Nephron (organoid): ENCODE measurements around the gene P3H4.
"Not testable (repeated sequence)": the region's sequence is repeated elsewhere in the genome, so short reads cannot be mapped to it uniquely, and the experiment has no call there.

ENCODE experiments used
- H3K27ac Mint-ChIP-seq, 3 experiments: 2 replicates each; pipeline ENCODE4 v1.8.0; 2020; ENCODE audit warnings: mixed read lengths in 3 of 3, mild to moderate bottlenecking in 2 of 3, moderate library complexity in 1 of 3
- H3K27me3 Mint-ChIP-seq: 2 replicates; pipeline ENCODE4 v1.8.0; 2021; ENCODE audit warnings: low read depth, mild to moderate bottlenecking, moderate library complexity, mixed read lengths
- H3K36me3 Mint-ChIP-seq: 2 replicates; pipeline ENCODE4 v1.8.0; 2020; ENCODE audit warnings: low read depth, mixed read lengths
- H3K4me1 Mint-ChIP-seq: 2 replicates; pipeline ENCODE4 v1.8.0; 2020; ENCODE audit warnings: mixed read lengths
- H3K4me3 Mint-ChIP-seq, 3 experiments: 2 replicates each; pipeline ENCODE4 v1.8.0; 2020; ENCODE audit warnings: mild to moderate bottlenecking in 3 of 3, mixed read lengths in 3 of 3, moderate library complexity in 2 of 3
- H3K9me3 Mint-ChIP-seq: 2 replicates; pipeline ENCODE4 v1.8.0; 2020; ENCODE audit warnings: mixed read lengths
- CTCF ChIP-seq, 3 experiments: fragments of 200-600 bp; sonication (generic); IDR thresholded peaks; one replicate each; pipeline ENCODE4 v1.5.0; 2021; ENCODE audit warnings: antibody characterized with exemption in 3 of 3; ENCODE audit not compliant: unreplicated experiment in 3 of 3

Gene P3H4

GRCh38 chr17:41837761-41838538 is 26.2 kb upstream of the P3H4 start, which contains the start of gene KLHL10:
TSS of gene KLHL10 (plus strand) at chr17:41837825. CDS start at chr17:41837933, 108 bp downstream.
- H3K27ac Mint-ChIP-seq, result no peak within 1 kb of the TSS
- peak within 1 kb of the TSS; percentile 84 to 91 (median 91) for H3K4me3 Mint-ChIP-seq
- H3K36me3 Mint-ChIP-seq, result peaks cover 12% of the 10 kb centered on the region
- TF ChIP-seq CTCF (IDR thresholded peaks at IDR 0.05; ENCODE audit: unreplicated experiment in 3 of 3), result no peak
- H3K9me3 Mint-ChIP-seq, result no peaks in the 10 kb centered on the region
- H3K4me1 Mint-ChIP-seq, result peaks cover 12% of the 10 kb centered on the region
- no peaks in the 10 kb centered on the region for H3K27me3 Mint-ChIP-seq

GRCh38 chr17:41836550-41837196 is 24.9 kb upstream of the P3H4 start:
- Mint-ChIP-seq H3K36me3 (peaks cover 20% of the 10 kb centered on the region), H3K27ac (no peak overlapping the region), H3K4me1 (peaks cover 12% of the 10 kb centered on the region), H3K9me3 (no peaks in the 10 kb centered on the region), H3K4me3 (peak overlapping the region; percentile 84 to 91 (median 91)), H3K27me3 (no peaks in the 10 kb centered on the region)
- no peak for TF ChIP-seq CTCF (IDR thresholded peaks at IDR 0.05; ENCODE audit: unreplicated experiment in 3 of 3)

GRCh38 chr17:41835800-41836549 is 24.2 kb upstream of the P3H4 start, which contains the start of gene NT5C3B:
TSS of gene NT5C3B (minus strand) at chr17:41836232. CDS start at chr17:41836193, 39 bp downstream.
- no peak for TF ChIP-seq CTCF (IDR thresholded peaks at IDR 0.05; ENCODE audit: unreplicated experiment in 3 of 3)
- Mint-ChIP-seq H3K36me3 (peaks cover 25% of the 10 kb centered on the region), H3K4me1 (peaks cover 12% of the 10 kb centered on the region), H3K4me3 (peak within 1 kb of the TSS; percentile 91 to 93 (median 91)), H3K9me3 (no peaks in the 10 kb centered on the region), H3K27me3 (no peaks in the 10 kb centered on the region), H3K27ac (peak within 1 kb of the TSS in 2 of 3 experiments; percentile 41 to 76)

- TF ChIP-seq CTCF (IDR thresholded peaks at IDR 0.05; ENCODE audit: unreplicated experiment in 3 of 3), result no peak
- Mint-ChIP-seq H3K9me3 (no peaks in the 10 kb centered on the region), H3K36me3 (peaks cover 31% of the 10 kb centered on the region), H3K27me3 (no peaks in the 10 kb centered on the region), H3K27ac (peak overlapping the region in 2 of 3 experiments; percentile 41 to 76), H3K4me3 (peak overlapping the region; percentile 91 to 93 (median 91)), H3K4me1 (peaks cover 12% of the 10 kb centered on the region)
Measured at GRCh38 chr17:41835214-41835799, 23.6 kb upstream of the P3H4 start.

- H3K36me3 Mint-ChIP-seq, result peaks cover 57% of the 10 kb centered on the region
- H3K9me3 Mint-ChIP-seq, H3K4me3 Mint-ChIP-seq, H3K27ac Mint-ChIP-seq, H3K27me3 Mint-ChIP-seq, H3K4me1 Mint-ChIP-seq: not testable (repeated sequence)
Measured at GRCh38 chr17:41829961-41830360, 18.2 kb upstream of the P3H4 start.
